NK-92 (cell line): ENCODE results near the gene TMUB1.

Source experiments
- DNase-seq: peaks from one replicate; lab custom pipeline; 2025; ENCODE audit not compliant: unreplicated experiment; lab: John Stamatoyannopoulos, UW

TMUB1 gene

DNA sequence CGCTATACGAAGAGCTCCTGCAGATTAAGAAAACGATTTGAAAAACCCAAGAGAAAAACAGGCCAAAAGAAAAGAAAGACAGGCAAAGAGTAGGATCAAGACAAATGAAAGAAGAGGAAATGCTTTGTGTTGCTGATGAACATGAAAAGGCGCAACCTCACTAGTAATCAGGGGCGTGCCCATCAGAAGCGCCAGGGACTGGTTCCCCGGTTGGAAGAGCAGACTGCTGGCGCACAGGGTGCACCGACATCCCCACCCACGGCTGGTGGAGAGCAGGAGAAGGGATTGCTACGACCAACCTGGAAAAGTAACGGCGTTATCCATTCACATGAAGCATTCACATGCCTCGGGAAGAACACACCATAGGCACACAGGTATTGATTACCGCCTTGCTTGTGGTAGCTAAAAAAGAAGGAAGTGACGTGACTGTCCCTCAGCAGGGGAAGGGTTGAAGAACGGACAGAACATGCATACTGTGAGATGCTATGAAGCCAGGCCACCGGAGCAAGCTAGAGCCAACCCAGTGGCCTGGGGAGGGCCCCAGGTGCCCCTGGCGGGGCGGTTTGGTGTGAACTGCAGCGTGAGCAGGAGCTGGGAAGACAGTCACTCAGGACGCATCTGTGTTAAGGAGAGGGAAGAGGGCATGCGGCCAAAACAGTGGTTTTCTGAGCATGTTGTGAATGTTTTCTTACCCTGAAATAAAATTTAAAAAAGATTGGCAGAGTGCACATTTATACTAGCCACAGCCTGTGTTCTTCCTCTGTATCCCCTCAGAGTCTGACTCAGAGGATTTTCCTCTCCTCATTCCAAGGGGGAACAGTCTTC is 21.3 kb upstream of the TMUB1 start:
- DNase-seq: no peak

DNA sequence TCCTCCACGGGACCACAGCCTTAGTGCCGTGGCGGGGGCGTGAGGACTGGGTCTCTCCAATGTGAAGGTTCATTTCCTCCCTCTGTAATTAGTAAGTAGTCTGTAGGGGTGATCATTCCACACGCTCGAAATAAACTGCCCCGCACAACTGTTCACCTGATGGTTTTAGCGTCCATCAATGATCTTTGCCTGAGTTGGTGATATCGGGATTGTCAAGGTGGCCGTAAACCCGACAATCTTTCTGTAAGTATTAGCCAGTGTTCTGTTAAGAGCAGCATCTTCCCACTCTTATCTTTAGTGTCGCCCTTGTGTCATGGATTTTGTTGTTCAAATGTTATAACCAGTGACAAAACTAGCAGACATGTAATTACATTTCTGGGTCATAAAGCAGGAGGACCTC is 20.7 kb upstream of the TMUB1 start:
- no peak for DNase-seq

DNA sequence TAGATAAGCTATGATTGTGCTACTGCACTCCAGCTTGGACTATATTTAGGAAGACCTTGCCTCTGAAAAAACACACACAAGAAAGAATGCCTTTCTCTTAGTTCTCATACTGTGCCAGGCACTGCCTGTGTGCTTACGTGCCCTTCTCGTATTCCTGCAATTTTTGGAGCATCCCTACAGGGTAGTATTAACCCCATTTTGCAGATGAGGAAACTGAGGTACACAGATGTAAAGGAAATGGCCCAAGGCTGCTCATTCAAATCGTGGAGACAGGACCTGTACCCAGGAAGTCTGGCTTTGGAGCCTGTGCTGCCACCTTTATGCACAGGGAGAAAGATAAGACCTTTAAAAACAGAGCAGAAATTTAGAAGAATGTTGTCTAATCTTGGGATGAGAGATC is 19.7 kb upstream of the TMUB1 start:
- DNase-seq: no peak

DNA sequence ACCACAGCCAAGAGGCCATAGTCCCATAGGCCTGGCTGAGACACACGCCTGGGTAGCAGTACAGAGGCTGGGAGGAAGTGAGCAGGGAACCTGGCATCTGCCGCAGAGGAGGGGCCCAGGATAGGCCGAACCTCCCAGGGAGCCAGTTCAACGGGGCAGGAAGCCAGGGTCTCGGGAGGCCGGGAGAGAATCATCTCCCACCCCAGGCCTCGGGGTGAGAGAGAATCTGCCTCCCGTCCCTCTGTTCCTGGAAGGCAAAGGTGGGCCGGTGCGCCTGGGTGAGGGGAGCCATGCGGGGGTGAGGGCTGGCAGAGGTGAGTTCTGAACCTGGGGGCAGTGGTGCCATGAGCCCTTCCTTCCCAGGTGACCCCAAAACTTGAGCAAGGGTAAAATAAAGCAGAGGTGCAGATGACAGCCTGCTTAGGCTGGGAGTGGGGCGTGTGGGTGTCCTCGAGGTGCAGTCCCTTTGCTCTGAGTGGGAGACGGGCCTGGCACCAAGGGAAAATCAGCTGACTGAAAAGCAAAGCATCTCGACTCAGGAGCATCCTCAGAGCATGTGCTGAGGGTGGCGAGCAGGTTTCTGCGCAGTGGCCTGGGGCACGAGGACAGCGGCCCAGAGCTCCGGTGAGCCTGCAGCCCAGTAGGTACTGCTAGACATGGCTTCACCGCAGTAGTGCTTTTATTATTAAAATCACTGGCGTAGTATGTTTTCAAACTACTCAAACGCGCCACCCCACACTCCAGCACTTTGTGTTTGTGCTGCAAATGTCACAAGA is 18.5 kb upstream of the TMUB1 start:
- DNase-seq: no peak

DNA sequence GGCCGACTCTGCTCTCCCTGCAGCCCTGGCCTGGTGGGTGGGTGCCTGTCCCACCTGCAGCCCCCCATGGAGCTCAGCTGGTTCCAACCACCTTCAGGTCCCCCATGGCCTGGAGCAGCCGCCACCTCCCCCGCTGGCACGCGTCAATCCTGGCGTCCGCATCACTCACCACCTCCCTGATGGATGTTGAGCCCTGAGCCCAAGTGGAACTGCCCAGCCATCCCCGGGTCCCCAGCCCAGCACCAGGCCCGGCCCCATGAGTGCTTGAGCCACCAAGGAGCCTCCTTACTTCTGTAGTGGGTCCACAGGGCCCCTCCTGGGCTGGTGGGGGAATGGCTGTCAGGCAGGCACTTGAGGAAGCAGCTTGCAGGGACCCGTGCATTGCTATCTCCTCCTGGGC is 17.6 kb upstream of the TMUB1 start:
- DNase-seq: no peak

DNA sequence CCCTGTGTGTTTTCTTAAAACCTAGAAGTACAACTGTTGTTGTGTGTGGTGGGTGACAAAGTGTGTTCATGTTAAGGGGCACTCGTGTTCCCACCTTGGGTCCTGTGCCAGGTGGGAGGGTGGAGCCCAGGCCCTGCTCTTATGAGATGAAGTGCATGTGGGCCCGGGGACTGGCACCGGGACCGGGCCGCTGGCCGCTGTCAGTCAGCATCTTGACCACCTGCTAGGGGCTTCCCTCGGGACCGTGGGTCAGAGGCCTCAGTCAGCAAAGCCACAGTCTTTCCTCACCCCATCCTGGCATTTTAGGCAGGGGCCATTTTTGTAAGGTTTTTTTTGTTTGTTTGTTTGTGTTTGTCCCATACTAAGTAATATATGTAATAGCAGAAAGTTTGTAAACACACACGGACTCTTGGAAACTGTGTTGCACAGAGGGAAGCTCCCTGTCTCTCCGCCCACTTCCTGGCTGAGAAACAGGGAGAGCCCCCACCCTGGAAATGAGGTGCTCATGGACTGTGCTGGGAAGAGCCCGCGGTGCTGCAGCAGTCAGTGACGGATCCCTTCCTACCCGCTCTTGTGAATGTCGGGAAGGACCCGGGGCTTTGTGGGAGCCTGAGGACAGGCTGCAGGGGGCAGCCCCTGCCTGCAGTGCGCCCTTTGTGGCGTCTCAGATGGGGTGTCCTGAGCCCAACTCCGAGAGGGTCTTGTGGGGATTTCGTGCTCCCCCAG is 16.4 kb upstream of the TMUB1 start:
- DNase-seq: no peak

DNA sequence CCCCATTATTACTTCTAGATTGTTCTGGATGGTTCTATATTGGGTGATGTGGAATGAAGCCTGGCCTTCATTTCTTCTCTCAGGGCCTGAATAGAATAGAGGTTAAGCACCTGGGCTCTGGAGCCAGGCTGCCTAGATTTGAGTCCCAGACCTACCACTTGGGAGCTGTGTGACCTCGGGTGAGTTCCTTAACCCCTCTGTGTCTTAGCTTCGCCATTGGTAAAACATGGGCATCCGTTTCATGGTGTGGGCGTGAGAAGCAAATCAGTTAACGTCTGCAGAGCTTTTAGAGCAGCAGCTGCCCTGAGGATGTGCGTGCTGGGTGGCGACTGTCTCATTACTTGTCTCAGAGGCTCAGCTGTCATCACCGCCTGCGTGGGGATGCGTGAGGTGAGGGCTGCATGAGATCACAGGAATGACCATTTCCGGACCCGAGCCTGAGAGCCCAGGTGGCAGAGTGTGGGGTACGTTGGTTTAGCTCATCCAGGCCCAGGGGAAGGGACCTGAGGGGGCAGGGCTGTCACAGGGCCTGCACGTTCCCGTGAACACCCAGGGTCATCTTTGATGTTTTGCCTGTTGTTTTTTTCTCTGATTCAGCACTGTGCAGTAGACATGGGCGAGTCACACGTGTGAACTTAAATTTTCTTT is 12.7 kb upstream of the TMUB1 start:
- DNase-seq: no peak

DNA sequence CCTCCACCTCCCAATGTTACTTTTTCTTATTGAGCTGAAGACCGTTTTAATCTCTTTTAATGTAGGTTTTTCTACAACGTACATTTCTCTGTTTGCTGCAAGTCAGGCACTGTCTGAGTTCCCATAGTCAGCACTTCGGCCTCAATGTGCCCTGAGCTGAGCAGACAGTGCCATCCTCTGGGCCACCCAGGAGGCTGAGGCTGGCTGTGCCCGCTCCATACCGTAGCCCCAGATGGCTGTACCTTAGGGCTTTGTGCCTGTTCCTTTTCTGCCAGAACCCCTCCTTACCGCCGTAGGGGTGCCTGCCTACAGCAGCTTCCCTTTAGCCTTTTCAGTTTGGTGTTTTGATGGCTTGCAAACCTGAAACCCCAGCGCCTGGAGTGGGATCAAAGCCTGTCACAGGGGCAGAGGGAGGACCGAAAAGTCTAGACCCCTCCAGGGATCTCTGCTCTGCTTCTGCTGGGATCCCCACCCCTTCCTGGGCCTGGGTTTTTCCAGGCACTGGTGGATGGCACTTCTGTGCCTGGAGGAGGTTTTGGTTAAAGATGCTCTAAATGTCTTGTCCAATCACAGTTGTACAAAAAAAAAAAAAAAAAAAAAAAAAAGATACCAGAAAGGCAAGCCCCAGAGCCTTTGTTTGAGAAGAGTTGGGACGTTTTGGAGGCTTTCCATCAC is 12.0 kb upstream of the TMUB1 start:
- no peak for DNase-seq

DNA sequence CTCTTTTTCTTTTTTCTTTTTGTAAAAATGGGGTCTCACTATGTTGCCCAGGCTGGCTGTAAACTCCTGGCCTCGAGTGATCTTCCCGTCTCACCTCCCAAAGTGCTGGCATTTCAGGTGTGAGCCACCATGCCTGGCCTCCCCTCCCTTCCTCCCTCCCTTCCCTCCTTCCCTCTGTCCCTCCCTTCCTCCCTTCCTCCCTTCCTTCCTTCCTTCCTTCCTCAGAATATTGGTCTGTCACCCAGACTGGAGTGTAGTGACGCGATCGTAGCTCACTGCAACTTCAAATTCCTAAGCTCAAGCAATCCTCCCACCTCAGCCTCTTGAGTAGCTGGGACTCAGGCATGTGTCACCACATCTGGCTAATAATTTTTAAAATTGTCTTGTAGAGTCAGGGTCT is 11.4 kb upstream of the TMUB1 start:
- no peak for DNase-seq

DNA sequence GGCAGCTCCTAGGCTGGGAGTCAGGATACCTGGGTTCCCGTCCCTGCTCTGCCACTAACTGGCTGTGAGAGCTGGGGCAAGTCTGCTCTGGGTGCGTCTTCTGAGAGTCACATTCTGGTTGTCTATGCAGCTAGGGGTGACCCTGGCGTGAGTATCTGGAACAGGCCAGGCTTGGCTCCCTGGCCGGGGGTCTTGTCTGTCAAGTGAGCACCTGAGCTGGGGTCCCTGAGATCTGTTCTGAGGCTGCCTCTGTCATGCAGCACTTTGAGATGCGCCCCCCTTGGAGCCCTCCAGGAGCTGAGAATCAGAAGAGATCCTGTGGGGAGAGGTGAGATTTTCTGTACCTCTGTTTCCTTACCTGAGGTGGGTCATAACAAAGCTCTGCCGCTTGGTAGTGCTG is 10.5 kb upstream of the TMUB1 start:
- no peak for DNase-seq

DNA sequence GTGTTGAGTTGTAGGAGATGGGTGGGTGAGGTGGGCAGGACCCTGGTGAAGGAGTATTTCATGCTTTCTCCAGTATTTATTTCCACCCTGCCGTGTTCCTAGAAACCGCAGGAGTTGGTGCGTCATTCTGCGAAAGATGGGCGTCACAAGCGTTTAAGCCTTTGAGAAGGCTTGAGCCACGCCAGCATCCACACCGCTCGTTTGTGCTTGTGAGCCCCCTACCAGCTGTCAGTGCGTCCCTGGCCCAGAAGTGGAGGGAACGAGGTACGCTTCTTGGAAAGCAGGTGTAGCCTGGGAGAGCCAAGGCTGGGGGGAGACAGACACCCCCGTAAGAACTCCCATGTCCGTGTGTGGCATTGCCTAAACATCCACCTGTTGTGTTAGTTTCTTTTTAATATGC is 8.7 kb upstream of the TMUB1 start:
- no peak for DNase-seq

DNA sequence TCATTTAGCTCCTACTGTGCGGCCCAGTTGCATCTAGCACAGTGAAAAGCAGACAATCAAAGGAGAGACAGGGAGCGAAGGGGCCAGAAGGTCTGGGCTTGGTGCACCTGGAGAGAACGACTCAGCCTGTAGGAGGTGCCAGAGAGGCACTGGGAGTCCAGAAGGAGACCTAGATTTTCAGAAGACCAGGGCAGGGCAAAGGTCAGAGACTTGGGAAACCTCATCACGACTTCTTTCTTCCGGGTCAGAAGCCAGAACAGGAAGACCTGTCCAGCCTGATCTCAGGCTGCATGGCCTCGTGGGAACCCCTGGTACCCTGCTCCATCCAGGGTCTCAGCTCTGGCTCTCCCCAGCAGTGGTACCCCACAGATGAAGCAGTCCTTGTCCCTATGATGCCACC is 8.1 kb upstream of the TMUB1 start:
- no peak for DNase-seq

DNA sequence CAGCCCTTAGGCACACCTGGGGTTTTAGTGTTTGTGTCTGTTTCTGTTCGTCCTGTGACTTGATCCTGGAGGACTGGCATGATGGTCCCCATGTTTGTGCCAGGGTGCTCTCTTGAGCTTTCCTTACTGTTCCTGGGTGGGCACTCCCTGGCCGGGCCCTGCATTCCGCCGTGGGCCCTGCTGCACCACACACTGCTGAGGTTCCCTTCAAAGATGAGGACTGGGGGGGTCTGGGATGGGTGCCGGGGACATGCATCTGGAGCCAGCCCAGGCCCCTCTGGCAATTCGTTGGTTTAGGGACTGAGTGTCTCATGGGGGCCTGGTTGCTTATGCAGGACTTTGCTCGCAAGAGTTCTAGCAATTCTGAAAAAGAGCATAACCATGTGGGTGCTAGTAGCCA is 7.7 kb upstream of the TMUB1 start:
- no peak for DNase-seq

DNA sequence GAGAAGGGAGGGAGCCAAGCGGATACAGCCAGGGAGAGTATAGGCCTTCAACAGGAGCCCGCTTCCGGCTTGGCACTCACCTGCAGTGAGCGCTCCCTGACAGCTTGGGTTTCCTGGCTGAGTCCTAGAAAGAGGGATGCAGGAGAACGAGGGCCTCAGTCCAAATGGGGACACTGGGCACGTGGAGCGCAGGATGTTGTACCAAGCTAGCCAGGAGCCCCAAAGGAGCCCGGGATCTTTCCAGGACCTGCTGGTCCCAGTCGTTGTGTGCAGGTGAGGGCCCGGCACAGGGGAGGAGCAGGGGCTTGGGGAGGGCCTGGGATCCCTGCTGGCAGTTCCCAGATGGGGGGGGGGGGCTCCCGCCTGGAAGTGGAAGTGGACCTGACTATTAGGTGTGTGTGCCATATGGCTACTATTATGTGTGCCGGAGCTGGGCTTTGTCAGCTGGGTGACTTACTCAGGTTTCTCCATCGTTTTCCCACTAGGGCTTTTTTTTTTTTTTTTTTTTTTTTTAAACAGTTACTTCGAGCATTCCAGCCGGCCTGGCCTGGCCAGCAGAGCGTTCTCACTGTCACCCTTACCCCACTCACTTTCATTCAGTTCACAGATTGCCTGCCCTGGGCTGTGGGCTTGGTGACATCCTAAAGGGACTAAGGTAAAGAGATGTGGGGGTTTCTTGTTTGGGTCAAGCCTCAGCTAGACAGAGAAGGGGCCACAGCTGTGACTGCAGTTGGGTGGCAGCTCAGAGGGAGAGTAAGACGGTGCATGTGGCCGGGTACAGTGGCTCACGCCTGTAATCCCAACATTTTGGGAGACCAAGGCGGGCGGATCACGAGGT is 6.8 kb upstream of the TMUB1 start:
- no peak for DNase-seq

DNA sequence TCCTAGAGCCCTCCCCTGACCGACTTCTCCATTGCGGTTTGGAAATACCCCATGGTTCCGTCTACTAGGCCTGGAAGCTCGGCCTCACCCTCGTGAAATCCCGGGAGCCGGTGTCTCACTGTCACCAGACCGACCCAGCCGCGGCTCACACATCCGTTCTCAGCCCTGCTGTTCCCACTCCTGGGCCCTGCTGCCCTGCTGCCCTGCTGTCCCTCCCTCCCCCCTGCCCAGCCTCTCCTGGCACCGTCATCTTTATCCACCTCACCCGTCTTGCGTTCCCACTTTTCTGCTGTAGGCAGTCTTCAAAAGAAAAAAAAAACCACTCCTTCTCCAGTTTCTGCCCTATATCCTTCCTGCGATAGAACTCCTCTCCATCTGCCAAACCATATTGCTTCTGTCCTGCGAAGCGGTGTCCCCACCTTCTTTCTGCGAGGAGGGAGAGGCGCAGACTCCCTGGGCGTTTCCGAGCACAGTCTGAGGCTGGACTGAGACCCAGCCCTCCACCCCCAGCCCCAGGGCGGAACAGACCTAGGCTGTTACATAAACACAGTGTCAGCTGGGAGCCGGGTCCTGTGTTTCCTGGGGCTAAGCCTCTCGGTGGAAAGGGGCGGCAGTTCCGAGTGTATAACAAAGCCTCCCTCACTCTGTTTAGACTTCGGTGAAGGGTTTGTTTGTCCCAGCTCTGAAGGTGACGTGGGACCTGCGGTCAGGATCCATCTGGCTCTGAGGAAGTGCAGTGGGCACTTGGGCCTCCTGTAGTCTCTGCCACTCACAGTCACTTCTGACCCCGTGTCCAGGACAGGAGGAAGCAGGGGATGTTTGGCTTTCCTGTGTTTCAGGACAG is 5.8 kb upstream of the TMUB1 start:
- DNase-seq: no peak

DNA sequence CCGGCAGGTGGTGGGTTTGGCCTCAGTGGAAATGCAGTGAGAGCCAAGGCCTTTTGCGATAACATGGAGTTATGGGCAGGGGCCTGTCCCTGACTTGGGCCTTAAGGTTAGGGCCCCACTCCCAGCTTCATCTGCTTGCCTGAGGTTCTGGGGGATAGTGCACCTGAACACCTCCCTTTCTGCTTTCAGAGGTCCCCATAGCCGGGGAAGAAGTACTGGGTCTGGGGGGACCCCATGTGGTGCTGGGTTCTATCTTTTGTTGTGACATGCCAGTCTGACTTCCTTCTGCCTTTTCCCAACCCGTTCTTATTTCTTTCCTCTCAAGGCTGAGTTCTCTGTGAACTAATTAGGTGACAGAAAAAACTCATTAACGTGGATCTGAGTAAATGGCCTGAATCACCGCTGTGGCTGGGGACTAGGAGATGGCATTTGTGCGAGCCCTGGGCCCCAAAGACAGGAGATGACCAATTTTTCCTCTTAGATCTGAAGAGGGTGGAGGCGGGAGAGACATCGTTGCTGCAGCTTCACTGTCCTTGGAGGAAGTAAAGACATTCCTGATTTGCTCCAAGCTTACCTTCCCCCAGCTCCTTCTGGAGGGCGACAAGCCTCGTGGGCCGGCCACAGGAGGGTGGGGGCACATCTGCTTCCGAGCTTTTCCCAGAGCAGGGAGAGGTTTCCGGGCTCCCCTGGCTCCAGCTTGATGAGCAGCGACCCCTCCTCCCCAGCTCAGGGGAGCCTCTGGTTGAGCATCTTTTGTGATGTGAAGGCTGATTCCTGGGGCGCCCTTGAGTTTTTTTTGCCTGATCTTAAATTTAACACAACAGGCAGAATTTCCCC is 4.9 kb upstream of the TMUB1 start:
- DNase-seq: no peak

DNA sequence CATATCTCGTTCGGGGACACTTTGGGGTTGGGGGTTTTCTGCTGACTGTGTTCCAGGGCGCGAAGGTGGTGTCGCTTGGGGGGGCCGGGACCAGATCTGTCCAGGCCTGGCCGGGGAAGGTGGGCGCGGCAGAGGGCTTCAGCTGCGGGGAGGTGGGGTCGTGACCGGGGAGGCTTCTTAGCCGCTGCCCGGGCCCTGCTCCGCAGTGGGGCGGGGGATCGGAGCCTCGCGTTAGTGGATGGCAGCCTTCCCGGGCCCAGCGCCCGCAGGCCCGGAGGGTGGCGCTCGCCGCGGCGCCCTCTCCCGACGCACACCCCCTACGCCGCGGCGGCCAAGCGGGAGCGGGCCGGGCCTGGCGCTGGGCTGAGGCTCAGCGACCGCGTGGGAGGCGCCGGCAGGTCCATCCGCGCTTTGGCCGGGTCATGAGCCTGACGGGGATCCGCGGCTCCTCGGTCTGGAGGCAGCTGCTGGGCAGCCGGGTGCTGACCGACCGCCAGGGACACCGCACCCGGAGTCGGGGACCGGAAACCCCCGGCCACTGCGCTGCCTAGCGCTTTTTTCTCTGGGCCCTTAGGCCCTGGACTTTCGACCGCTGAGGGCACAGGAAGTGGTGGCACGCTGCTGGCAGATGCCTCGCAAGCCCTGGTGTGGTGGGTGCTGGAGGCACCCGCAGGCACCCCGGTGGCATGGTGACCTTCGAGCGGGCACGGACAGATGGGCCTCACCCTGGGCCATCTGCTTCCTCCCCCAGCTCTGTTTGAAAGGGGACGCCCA is 4.1 kb upstream of the TMUB1 start:
- DNase-seq: no peak
